ENCODE measurements around the gene PGRMC2. TPM values are rescaled to one million over a fixed set of nuclear protein-coding genes. Genes with fewer than 3 reads are reported as not detected.

PGRMC2 gene
- total RNA-seq, 1 experiment from 2014 or later = 73.1 TPM

DNA sequence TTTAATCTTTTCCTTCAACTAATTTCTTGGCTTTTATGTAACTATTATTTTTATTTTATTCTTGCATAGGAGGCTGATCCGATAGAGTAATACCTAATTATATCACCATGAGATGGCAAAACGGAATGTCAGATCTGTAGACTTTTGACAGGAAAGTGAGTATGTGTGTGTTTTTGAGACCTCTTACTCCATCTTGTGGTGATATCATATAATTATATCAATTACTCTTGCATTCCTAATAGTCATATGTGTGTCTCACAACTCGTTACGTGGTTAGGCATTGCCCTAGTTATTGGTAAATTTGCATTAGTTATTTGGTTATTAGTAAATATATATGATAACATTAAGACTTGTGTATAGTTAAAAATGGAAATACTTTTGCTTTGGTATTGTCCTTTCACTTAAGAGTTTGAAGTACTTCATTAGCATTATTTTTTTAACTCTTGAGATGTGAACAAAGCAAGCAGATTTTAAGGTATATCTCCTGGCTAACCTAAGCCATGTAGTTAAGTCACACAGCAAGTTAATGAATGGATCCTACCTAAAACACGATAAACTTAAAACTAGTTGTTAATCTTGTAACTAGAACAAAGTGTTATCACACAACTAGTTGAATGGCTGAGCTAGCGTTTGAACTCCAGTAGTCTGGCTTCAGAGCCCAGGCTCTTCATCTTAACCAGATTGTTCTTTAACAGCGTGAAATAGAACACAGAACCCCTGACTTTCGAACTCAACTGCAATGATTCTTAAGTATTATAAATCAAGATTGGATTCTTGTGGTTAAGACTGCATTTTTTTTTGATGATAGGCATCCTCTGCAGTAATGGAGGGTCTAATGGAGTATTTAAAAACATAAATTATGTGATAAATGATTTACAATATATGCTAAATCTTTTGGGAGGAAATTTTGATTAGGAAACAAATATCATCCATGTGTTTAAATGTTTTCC is 67.1 kb downstream of the PGRMC2 start:
- Mint-ChIP-seq H3K27me3 (ENCODE audit: insufficient read depth, unreplicated experiment) (no peaks in the 10 kb centered on the region), H3K36me3 (ENCODE audit: insufficient read depth, unreplicated experiment) (no peaks in the 10 kb centered on the region), H3K9me3 (ENCODE audit: unreplicated experiment) (no peaks in the 10 kb centered on the region), H3K4me1 (ENCODE audit: low read depth, unreplicated experiment) (no peaks in the 10 kb centered on the region), H3K27ac (ENCODE audit: unreplicated experiment) (no peak overlapping the region), H3K4me3 (ENCODE audit: unreplicated experiment) (no peak overlapping the region)
- CTCF ChIA-PET = no interaction called here
- Histone ChIP-seq H3K4me3 (ENCODE audit: low read depth, low read length) (no peak overlapping the region), H3K27me3 (replicated peaks; ENCODE audit: control insufficient read depth, insufficient read depth, low read length) (no peaks in the 10 kb centered on the region), H3K9me3 (no peaks in the 10 kb centered on the region), H3K4me1 (no peaks in the 10 kb centered on the region), H3K36me3 (ENCODE audit: control insufficient read depth, insufficient read depth, low read length) (no peaks in the 10 kb centered on the region)
- DNase-seq = no peak
- POLR2A ChIA-PET = no interaction called here
- TF ChIP-seq, protein P1, sequence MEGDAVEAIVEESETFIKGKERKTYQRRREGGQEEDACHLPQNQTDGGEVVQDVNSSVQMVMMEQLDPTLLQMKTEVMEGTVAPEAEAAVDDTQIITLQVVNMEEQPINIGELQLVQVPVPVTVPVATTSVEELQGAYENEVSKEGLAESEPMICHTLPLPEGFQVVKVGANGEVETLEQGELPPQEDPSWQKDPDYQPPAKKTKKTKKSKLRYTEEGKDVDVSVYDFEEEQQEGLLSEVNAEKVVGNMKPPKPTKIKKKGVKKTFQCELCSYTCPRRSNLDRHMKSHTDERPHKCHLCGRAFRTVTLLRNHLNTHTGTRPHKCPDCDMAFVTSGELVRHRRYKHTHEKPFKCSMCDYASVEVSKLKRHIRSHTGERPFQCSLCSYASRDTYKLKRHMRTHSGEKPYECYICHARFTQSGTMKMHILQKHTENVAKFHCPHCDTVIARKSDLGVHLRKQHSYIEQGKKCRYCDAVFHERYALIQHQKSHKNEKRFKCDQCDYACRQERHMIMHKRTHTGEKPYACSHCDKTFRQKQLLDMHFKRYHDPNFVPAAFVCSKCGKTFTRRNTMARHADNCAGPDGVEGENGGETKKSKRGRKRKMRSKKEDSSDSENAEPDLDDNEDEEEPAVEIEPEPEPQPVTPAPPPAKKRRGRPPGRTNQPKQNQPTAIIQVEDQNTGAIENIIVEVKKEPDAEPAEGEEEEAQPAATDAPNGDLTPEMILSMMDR (IDR thresholded peaks at IDR 0.05; ENCODE audit: insufficient read depth in 1 of 2, low read depth in 1 of 2, low read length in 1 of 2, severe bottlenecking in 1 of 2, unreplicated experiment in 1 of 2) = no peak
- intact Hi-C loops (cut with micrococcal nuclease; ENCODE audit: unreplicated experiment) = loop anchor here (2.0 to 10.0 kb wide), 3 partner anchors 30 to 204 kb away; no protein-coding TSS in a partner anchor
- BruUV-seq (replicated peaks) = no TSS peak

Other genes with a start within 250 kb of the PGRMC2 start
- gene LARP1B, start 226.5 kb downstream of the PGRMC2 start, total RNA-seq (2022) = 23.6 and 25.0 TPM in 2 replicates

All from Caco-2 (cell line).